GM19463 (cell line): Measurements from ENCODE around the gene AHDC1.
"Not testable (repeated sequence)": the region's sequence is repeated elsewhere in the genome, so short reads cannot be mapped to it uniquely, and the experiment has no call there.

ENCODE experiments used
- ATAC-seq: cut with Tn5 transposase; IDR thresholded peaks from one replicate; pipeline ENCODE4 v1.9.1; 2021; ENCODE audit warnings: mild to moderate bottlenecking, moderate library complexity; ENCODE audit not compliant: unreplicated experiment

The AHDC1 gene

DNA sequence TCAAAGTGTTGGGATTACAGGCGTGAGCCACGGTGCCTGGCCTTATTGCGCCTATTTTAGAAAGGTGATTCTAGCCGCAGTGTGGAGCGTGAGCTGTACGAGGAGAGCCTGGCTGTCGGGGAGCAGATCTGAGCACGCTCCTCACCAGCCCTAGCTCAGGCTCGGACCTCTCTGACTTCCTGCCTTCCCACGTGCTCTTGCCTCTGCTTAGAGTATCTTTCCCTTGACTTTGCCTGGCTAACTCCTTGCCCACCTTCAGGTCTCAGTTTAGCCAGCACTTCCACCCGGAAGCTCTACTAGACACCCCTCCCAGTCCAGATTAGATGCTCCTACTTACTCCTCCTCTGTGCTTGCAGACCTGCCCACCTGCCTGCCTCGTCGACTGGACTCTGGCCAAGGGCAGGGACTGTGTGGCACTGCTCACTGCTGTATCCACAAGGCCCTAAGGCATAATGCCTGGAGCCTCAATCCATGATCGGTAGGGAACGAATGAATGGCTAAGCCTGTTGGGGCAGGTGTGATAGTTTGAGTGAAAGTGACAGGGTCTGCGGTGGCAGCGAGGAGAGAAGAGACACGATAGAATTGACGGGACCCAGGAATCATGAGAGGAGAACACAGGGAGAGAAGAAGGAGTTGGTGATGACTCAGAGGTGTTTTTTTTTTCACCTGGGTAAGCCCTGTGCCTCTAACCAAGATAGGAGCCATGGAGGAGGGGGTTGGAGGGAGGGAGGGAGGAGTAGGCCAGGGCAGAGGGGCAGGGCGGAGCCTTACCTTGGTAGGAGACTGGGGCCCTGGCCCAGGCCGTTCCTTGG, 85.8 kb downstream of the AHDC1 start:
- no peak for ATAC-seq

DNA sequence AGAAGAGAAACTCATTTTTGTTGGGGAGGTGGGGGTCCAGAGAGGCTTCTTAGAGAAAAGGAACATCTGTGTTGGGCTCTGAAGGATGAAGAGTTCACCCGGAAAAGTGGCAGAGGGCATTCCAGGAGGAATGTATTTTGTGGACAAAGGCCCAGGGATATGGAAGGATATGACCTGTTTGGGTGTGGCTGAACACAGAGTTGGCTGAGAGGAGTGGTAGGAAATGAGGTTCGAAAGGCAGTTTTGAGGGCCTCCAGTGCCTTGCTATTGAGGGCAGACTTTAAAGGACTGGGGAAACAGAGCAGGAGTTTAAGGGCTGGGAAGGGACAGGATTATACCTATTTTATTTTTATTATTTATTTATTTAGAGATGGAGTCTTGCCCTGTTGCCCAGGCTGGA, 86.6 kb downstream of the AHDC1 start:
- ATAC-seq: no peak

DNA sequence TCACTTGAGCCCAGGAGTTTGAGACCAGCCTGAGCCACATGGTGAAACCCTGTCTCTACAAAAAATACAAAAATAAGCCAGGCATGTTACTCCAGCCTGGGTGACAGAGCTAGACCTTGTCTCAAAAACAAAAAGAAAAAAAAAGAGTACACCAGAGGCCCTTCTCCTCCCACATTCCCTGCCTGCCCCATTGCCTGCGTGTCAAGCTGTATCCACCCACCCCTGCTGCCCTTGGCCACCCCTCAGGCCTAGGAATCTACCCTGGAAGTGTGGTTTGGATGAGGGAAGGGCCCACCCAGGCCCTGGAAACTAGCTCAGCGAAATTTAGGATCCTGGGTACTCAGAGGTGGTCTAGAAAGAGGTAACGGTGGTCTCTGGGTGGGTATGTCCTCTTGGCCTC, 88.3 kb downstream of the AHDC1 start:
- no peak for ATAC-seq

DNA sequence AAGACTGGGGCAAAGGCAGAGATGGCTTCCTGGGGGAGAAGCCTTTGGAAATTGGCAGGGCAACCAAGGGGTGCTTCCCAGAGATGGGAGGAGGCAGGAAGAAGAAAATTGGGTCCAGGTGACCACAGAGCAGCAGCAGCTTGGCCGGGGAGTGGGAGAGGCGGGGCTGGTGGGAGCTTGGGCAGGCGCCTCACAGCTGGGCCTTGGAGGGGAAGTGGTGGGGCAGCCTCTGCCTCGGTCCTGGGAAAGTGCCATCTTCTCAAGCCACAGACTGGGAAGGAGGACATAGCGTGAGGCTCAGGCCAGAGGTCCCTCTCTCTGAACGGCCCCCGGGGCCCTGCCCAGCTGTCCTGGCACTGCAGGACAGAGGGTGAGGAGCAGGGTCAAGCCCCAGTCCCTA, 90.0 kb downstream of the AHDC1 start:
- ATAC-seq: no peak

DNA sequence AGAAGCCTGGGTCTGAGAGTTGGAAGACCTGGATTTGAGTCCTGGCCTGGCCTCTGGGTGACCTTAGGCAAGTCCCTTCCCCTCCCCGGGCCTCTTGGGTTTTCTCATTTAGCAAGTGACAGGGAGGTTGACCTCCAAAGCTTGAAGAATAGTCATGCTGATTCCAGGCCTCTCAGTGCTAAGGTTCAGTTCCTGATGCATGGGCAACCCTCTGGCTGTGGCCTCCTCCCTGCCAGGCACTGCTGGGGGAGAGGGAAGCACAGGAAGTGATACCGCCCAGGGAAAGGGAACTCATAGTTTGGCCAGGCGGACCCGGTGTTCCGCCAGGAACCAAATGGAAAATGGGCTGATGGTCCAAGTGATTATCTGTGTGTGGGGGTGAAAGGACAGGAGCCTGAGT, 90.4 kb downstream of the AHDC1 start:
- ATAC-seq: no peak

DNA sequence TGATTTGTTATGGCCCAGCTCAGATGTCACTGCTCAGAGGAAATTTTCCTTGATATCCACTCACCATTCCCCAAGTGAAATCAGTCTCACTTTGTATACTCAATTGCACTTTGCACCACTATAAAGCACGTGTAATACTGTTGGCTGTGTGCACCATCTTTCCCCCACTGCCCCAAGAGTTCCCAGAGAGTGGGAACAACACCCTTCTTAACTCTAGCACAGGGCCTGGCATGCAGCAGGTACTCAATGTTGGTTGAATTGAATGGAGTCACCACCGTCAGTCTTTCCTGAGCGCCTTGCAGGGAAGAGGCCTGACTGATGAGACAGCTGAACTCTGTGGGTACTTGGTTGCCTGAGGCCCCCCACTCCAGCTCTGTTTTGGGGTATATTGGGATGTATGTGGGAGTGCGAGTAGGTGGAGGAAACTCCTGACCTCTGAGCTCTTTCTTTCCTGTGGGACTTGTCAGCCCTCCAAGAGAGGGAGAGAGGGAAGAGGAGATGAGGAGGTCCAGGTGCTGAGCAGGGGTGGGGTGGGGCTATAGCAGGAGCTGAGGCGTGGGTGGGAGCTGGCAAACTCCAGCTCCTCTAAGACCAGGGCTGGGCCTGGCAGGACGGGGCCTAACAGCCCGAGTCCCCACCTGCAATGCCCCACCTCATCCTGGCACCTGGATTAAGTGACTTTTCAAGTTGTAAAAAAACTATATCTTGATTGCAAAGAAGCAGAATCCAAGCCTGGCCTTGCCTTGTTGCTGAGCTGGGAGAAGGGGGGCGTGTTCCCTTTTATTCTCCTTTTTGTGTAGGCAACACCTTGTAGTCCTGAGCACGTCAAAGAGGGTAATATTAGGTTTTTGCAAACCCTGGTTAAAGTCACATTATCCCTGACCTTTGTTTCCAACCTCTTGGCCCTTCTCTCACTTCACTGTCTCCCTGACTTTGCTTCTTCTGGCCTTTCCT, 94.5 kb downstream of the AHDC1 start:
- ATAC-seq: no peak

DNA sequence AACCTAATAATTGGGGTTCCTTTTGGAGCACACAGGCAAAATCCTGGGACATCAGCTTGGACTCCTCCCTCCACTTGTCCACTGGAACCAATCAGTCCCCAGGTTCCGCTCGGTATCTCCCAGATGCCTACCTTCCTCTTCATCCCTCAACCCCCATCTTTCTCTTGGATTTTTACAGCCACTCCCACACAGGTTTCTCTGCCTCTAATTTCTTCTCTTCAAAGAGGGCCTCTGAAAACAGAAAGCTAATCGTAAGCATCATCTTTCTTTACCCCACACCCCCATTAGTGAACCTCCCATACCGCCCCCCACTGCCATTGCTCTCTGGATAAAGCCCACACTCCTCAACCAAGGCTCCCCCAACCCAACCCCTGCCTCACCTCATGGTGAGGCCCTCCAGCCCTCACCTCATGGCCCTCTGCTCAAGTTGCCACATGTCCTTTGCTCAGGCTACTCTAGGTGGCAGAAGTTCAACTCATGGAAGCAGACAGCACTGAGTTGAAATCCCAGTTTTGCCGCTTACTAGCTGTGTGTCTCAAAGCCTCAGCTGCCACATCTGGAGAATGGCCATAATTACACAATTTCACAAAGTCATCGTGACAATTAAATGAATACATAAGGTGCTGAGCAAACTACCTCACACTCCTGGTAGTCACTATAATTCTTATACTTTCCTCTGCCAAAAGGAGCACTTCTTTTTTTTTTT, 95.8 kb downstream of the AHDC1 start:
- no peak for ATAC-seq

DNA sequence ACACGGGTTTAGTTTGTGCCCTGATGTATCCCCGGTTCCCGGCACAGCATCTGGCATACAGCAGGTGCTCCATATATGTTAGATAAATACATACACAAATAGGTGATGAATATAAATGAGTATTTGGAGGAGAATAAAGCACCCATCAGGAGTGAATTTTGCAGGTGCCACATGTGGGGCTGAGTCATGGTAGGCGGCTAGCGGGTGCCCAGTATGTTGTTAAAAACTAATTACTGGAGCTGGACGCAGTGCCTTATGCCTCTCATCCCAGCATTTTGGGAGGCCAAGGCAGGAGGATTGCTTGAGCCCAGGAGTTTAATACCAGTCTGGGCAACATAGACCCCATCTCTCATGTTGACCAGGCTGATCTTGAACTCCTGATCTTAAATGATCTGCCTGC, 97.2 kb downstream of the AHDC1 start:
- ATAC-seq: no peak

DNA sequence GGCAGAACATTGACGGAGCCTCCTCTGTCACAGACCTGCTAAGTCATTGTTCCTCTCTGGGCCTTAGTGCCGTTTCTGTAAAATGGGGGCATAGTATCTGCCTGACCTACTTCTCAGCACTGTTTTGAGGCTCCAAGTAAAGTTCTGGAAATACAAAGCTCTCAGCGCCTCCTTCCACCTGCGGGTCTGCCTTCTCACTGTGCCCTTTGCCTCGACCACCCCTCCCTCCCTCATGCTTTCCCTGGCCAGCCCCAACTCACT, 98.6 kb downstream of the AHDC1 start:
- no peak for ATAC-seq

DNA sequence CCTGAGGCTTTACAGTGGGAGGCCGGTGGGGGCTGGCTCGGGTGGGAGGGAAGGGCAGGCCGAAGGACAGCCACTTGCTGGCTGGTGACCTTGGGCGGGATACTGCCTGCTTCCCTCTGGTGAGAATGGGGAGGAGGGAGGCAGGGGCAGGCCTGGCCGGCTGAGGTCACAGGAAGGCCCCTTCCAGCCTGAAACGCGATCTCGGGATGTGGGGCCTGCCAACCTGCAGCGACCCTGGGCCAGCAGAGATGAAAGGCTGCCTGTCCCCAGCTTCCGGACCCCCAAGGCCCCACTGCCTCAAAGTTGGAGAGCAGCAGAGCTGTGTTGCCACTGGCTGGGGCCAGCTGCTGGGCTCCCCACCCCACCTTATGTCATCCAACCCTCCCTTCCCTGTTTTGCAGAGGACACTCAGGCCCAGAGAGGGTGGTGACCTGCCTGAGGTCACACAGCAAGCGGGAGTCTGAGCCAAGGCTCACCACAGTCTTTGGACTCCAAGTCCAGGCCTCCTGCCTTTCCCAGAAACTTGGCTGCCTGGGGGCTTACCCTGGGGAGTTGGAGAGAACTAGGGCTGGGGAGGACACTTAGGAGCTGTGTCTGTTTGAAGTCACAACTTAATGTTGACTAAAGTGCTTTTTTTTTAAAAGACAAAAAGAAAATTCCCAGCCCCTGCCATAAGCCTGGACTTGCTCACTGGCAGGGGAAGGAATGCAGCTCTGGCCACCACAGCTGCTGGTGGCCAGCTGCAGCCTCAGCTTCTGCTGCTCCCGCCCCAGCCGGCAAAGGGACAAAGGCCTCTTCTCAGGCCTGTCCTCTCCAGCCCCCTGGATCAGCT, 99.1 kb downstream of the AHDC1 start:
- no peak for ATAC-seq

DNA sequence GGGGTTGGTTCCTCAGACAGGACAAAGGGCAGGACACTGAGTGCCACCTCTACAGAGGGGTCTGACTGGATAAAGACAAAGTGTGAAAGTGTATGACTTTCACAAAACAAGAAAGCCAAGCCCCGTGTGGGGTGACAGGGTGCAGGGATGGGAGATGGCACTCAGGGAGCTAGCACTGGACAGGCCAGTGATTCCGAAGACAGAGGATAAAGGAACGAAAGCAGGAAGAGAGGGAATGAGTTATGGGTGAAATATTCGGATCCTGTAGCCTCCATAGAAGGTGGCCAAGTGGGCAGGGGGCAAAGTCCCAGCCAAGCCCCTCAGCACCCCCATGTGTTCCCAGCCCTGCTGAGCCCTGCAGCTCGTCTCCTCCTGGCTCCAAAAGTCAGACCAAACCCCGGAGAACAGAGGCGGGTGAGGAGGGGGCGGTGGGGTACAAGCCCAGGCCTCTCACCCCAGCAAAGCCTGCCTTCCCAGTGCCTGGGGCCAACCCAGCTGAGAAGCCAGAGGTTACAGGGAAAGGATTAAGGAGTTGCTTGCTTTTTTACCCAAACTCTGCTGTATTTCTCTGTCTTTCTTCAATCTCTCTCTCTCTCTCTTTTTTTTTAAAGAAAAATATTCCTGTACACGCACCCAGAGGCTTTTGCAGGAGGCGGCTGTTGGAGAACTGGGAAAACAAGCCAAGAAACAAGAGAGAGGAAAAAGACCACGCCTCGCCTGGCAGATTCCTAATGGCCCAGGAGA, 99.9 kb downstream of the AHDC1 start:
- no peak for ATAC-seq

DNA sequence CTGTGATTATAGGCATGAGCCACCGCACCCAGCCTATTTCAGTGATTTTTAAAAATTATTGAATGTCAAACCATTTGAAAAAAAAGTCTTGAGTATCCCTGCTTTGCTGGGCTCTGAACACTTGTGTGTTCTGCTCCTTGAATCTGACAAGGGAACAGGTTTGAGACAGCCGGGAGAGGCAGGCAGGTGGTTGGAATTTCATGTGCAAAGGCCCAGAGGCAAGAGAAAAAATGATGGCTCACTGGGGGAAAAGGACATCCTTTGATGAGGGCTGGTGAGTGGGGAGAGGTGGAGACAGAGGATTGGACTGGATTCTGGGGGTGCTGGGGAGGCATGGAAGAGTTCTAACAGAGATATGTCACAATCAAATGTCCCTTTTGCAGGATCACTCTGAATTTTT, 100.9 kb downstream of the AHDC1 start:
- no peak for ATAC-seq

DNA sequence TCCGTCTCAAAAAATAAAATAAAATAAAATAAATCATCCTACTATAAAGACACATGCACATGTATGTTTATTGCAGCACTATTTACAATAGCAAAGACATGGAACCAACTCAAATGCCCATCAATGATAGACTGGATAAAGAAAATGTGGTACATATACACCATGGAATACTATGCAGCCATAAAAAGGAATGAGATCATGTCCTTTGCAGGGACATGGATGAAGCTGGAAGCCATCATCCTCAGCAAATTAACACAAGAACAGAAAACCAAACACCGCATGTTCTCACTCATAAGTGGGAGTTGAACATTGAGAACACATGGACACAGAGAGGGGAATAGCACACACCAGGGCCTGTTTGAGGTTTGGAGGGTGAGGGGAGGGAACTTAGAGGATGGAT, 102.8 kb downstream of the AHDC1 start:
- not testable (repeated sequence) for ATAC-seq

DNA sequence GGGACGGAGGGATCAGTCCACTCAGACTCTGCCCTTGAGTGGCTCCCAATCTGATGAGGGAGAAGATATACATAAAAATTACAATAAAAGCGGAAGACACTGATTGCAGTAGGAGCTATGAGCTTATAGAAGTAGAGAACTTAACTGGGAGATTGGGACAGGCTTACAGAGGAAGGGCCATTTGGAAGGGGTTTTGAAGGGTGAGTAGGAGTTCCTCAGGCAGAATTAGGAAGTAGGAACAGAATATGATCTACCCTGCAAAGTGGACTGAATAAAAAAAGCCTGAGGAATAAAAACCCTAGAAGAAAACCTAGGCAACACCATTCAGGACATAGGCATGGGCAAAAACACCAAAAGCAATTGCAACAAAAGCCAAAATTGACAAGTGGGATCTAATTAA, 104.8 kb downstream of the AHDC1 start:
- no peak for ATAC-seq

DNA sequence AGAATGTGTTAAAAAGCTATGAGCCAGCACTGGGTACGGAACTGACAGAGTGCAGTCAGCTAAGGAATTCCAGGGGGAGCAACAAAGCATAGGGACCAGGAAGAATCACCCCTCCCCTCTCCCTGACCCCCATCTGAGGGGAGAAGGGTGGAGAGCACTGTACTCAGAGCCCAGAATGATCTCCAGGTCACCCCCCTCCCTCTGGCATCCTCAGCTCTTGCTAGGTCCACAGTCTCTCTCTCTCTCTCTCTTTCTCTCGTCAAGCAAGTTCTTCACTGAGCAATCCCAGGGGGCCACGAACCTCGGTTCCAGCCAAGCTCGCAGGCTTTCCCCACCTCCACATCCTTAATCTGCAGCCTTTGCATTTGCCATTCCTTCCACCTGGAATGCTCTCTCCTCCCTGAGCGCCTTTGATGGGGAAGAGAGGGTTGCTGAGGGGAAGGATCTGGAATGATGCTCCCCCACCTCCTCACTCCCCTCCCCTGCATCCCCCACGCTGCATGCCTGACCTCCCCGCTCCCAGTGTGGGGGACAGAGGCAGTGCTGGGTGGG, 107.3 kb downstream of the AHDC1 start:
- no peak for ATAC-seq

DNA sequence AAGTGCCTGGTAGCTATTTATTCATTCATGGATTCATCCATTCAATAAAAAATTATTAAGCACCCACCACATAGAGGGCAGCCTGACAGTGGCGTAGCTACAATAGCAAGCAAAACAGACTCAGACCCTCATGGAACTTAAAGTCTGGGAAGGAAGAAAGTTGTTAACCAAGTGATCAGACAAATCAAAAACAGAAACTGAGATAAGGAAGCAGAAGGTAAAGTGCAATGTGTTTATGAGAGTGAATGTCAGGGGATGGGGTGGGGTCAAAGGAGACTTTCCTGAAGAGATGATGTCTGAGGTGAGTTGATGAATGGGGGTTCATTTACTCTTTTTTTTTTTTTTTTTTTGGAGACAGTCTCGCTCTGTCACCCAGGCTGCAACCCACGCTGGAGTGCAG, 111.1 kb downstream of the AHDC1 start:
- ATAC-seq: no peak

DNA sequence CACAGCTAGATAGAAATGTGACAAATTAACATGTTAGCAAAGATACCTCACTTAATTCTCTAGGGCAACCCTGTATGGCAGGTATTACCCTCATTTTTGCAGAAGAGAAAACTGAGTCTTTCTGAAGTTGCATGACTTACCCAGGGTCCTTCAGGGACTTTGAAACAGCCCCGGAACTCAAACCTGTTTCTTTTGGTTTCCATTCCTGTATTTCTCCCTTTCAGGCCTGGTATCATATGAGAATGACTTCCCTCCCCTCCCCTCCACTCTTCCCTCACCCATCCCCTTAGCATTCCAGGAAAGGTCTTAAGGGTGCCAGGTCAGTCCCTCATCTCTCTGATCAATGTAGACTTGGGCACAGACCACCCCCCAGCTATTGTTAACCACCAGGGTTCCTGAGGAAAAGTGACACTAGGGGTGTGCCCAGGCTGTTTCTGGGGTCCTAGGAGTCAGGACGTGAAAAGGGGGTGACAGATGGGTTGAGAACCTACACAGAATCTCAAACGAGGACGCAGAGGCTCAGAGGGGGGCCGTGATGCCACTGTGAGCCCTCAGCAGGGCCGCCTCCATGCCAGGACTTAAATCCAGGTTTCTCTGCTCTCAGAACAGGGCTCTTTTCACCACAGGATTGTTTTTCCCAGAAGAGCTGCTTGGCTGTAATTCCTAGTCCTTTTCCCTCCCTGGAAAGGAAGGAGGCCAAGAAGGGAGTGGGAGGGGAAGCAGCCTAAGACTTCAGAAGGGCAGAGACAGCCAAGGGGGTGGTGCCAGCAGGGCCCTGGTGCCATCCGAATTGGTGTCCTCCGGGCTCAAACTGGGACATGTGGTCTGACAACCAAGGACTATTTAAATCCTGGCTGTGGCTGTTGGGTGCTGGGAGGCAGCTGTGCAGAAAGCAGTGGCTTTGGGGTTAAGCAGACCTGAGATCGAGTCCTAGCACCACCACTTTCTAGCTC, 111.9 kb downstream of the AHDC1 start:
- ATAC-seq: no peak

DNA sequence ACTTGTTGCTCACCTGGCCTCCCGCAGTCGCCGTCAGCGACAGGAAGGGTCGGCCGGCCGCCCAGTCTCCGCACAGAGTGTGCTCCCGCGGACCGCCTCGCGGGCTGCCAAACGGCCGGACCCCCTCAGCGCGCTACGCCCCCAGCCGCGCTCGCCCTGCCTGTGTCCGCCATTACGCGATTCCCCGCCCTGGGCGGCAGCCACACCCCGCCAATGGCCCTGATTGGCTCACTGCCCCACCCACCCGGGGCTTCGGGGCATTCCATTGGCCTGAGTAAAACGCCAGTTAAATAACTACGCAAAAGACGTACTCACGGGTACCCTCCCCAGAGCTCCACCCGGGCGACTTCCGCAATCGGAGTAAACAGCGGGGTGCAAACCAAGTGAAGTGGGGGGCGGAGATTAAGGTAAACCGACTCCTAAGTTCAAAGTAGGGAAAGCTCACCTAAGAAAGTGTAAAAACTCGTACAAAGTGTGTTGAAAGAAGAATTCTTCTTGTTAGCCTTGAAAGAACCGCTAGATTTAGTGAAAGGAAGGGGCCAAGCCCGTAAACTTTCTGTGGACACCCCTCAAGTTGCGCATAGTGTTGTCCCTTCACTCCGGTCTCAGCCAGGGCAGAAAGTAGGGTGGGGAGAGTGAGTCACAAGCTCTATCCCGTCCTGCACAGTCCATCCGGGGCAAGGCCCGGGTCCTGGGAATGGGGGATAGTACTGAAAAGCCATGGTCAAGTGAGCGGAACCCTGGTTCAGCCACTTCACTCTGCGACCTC, 113.8 kb downstream of the AHDC1 start, which contains the start of gene WASF2:
Gene WASF2, minus strand, starts transcription at position 195 of the 769 bp plus-strand sequence. CDS start 61,277 bp downstream, outside the sequence.
- peak; percentile 77 for ATAC-seq
